ENCODE data around the gene WASF2.

Gene WASF2

DNA sequence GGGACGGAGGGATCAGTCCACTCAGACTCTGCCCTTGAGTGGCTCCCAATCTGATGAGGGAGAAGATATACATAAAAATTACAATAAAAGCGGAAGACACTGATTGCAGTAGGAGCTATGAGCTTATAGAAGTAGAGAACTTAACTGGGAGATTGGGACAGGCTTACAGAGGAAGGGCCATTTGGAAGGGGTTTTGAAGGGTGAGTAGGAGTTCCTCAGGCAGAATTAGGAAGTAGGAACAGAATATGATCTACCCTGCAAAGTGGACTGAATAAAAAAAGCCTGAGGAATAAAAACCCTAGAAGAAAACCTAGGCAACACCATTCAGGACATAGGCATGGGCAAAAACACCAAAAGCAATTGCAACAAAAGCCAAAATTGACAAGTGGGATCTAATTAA, 9.2 kb upstream of the WASF2 start:
- no peak overlapping the region for H2AFZ ChIP-seq (ENCODE audit: low read length)
- no peaks in the 10 kb centered on the region for H3F3A ChIP-seq (ENCODE audit: insufficient read depth, low read length)
- TF ChIP-seq, protein P1, sequence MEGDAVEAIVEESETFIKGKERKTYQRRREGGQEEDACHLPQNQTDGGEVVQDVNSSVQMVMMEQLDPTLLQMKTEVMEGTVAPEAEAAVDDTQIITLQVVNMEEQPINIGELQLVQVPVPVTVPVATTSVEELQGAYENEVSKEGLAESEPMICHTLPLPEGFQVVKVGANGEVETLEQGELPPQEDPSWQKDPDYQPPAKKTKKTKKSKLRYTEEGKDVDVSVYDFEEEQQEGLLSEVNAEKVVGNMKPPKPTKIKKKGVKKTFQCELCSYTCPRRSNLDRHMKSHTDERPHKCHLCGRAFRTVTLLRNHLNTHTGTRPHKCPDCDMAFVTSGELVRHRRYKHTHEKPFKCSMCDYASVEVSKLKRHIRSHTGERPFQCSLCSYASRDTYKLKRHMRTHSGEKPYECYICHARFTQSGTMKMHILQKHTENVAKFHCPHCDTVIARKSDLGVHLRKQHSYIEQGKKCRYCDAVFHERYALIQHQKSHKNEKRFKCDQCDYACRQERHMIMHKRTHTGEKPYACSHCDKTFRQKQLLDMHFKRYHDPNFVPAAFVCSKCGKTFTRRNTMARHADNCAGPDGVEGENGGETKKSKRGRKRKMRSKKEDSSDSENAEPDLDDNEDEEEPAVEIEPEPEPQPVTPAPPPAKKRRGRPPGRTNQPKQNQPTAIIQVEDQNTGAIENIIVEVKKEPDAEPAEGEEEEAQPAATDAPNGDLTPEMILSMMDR (IDR thresholded peaks at IDR 0.05; ENCODE audit: low read length) = no peak
- no peak for TF ChIP-seq EZH2 (IDR thresholded peaks at IDR 0.05; ENCODE audit: borderline replicate concordance, low read length)
- no peak overlapping the region for H3K4me2 ChIP-seq (ENCODE audit: low read length)
- H3K27me3 ChIP-seq (ENCODE audit: insufficient read depth, low read length) = no peaks in the 10 kb centered on the region
- H3K9me2 ChIP-seq (ENCODE audit: low read depth, low read length) = no peaks in the 10 kb centered on the region
- no peak overlapping the region for H3K9ac ChIP-seq (ENCODE audit: low read length)
- peaks cover 4% of the 10 kb centered on the region; the same call in 1 of the 2 replicates for H3K9me3 ChIP-seq (ENCODE audit: low read length)
- H3K79me2 ChIP-seq (ENCODE audit: insufficient read depth, low read length) = no peaks in the 10 kb centered on the region
- no peaks in the 10 kb centered on the region for H4K20me1 ChIP-seq (ENCODE audit: insufficient read depth, low read length)
- no peak overlapping the region for H3K4me3 ChIP-seq (ENCODE audit: low read depth, low read length, poor library complexity, severe bottlenecking)
- peaks cover 34% of the 10 kb centered on the region for H3K4me1 ChIP-seq (ENCODE audit: insufficient read depth, low read length, severe bottlenecking)
- peak overlapping the region; percentile 73 for H3K27ac ChIP-seq (ENCODE audit: low read depth, low read length, poor library complexity, severe bottlenecking)
- H3K36me3 ChIP-seq (ENCODE audit: insufficient read depth, low read length) = no peaks in the 10 kb centered on the region

DNA sequence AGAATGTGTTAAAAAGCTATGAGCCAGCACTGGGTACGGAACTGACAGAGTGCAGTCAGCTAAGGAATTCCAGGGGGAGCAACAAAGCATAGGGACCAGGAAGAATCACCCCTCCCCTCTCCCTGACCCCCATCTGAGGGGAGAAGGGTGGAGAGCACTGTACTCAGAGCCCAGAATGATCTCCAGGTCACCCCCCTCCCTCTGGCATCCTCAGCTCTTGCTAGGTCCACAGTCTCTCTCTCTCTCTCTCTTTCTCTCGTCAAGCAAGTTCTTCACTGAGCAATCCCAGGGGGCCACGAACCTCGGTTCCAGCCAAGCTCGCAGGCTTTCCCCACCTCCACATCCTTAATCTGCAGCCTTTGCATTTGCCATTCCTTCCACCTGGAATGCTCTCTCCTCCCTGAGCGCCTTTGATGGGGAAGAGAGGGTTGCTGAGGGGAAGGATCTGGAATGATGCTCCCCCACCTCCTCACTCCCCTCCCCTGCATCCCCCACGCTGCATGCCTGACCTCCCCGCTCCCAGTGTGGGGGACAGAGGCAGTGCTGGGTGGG, 6.7 kb upstream of the WASF2 start:
- Histone ChIP-seq H3K9ac (ENCODE audit: low read length) (peak overlapping the region; percentile 39; the same call in 1 of the 2 replicates), H3K36me3 (ENCODE audit: insufficient read depth, low read length) (no peaks in the 10 kb centered on the region), H2AFZ (ENCODE audit: low read length) (no peak overlapping the region), H4K20me1 (ENCODE audit: insufficient read depth, low read length) (no peaks in the 10 kb centered on the region), H3K4me3 (ENCODE audit: low read depth, low read length, poor library complexity, severe bottlenecking) (peak overlapping the region; percentile 27), H3K79me2 (ENCODE audit: insufficient read depth, low read length) (no peaks in the 10 kb centered on the region), H3K27ac (ENCODE audit: low read depth, low read length, poor library complexity, severe bottlenecking) (peak overlapping the region; percentile 87), H3K9me2 (ENCODE audit: low read depth, low read length) (no peaks in the 10 kb centered on the region), H3K4me1 (ENCODE audit: insufficient read depth, low read length, severe bottlenecking) (peaks cover 44% of the 10 kb centered on the region), H3K9me3 (ENCODE audit: low read length) (peaks cover 4% of the 10 kb centered on the region; the same call in 1 of the 2 replicates), H3F3A (ENCODE audit: insufficient read depth, low read length) (no peaks in the 10 kb centered on the region), H3K4me2 (ENCODE audit: low read length) (peak overlapping the region; percentile 55), H3K27me3 (ENCODE audit: insufficient read depth, low read length) (no peaks in the 10 kb centered on the region)
- TF ChIP-seq, protein P1 (IDR thresholded peaks at IDR 0.05; ENCODE audit: low read length) = no peak
- no peak for TF ChIP-seq EZH2 (IDR thresholded peaks at IDR 0.05; ENCODE audit: borderline replicate concordance, low read length)

DNA sequence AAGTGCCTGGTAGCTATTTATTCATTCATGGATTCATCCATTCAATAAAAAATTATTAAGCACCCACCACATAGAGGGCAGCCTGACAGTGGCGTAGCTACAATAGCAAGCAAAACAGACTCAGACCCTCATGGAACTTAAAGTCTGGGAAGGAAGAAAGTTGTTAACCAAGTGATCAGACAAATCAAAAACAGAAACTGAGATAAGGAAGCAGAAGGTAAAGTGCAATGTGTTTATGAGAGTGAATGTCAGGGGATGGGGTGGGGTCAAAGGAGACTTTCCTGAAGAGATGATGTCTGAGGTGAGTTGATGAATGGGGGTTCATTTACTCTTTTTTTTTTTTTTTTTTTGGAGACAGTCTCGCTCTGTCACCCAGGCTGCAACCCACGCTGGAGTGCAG, 2.8 kb upstream of the WASF2 start:
- no peak overlapping the region for H3K4me3 ChIP-seq (ENCODE audit: low read depth, low read length, poor library complexity, severe bottlenecking)
- H3K4me1 ChIP-seq (ENCODE audit: insufficient read depth, low read length, severe bottlenecking) = peaks cover 51% of the 10 kb centered on the region
- H3K4me2 ChIP-seq (ENCODE audit: low read length) = peak overlapping the region; percentile 20; the same call in 1 of the 2 replicates
- no peaks in the 10 kb centered on the region for H3K9me3 ChIP-seq (ENCODE audit: low read length)
- H3F3A ChIP-seq (ENCODE audit: insufficient read depth, low read length) = 0 out of 2 replicates have a peak, but pooled peaks cover 5% of the 10 kb centered on the region
- H3K36me3 ChIP-seq (ENCODE audit: insufficient read depth, low read length) = peaks cover 5% of the 10 kb centered on the region; the same call in 1 of the 2 replicates
- H3K27ac ChIP-seq (ENCODE audit: low read depth, low read length, poor library complexity, severe bottlenecking) = peak overlapping the region; percentile 88
- H3K79me2 ChIP-seq (ENCODE audit: insufficient read depth, low read length) = peaks cover 19% of the 10 kb centered on the region
- H4K20me1 ChIP-seq (ENCODE audit: insufficient read depth, low read length) = no peaks in the 10 kb centered on the region
- H3K9me2 ChIP-seq (ENCODE audit: low read depth, low read length) = no peaks in the 10 kb centered on the region
- TF ChIP-seq EZH2 (IDR thresholded peaks at IDR 0.05; ENCODE audit: borderline replicate concordance, low read length) = no peak
- H3K9ac ChIP-seq (ENCODE audit: low read length) = peak overlapping the region; percentile 44; the same call in 1 of the 2 replicates
- H3K27me3 ChIP-seq (ENCODE audit: insufficient read depth, low read length) = no peaks in the 10 kb centered on the region
- peak overlapping the region; percentile 62; the same call in 1 of the 2 replicates for H2AFZ ChIP-seq (ENCODE audit: low read length)

Measured in OCI-LY1 (cell line).